Astrocyte (in vitro differentiated cells and primary cell): ENCODE results near the gene AUTS2.

Source experiments
- CTCF ChIP-seq: IDR thresholded peaks from 2 replicates; pipeline ENCODE4 v1.5.1; 2011; ENCODE audit warnings: low read depth, mild to moderate bottlenecking, inconsistent platforms, low read length, moderate library complexity; ENCODE audit not compliant: insufficient read depth
- EZH2 ChIP-seq: IDR thresholded peaks from 2 replicates; pipeline ENCODE4 v1.6.1; 2012; ENCODE audit warnings: mild to moderate bottlenecking, low read length, inconsistent platforms; ENCODE audit not compliant: insufficient read depth

GRCh38 chr7:70799841-70800405 lies 1201.6 kb downstream of the AUTS2 start:
- no peak for TF ChIP-seq EZH2
- no peak for TF ChIP-seq CTCF
